BE2C (cell line): ENCODE results near the gene MCTS1.

Experiments
- DNase-seq: peaks from one replicate; pipeline ENCODE4 v3.0.0-alpha.2; 2020
- H3K27me3 ChIP-seq: fragments of 250-450 bp; sonication (Bioruptor Pico); 2 replicates; pipeline ENCODE4 v1.5.1; 2020; ENCODE audit warnings: mild to moderate bottlenecking
- H3K36me3 ChIP-seq: fragments of 250-450 bp; sonication (Bioruptor Pico); 2 replicates; pipeline ENCODE4 v1.5.1; 2020; ENCODE audit warnings: mild to moderate bottlenecking
- H3K4me1 ChIP-seq: fragments of 250-450 bp; sonication (Bioruptor Pico); 2 replicates; pipeline ENCODE4 v1.5.1; 2020
- H3K4me3 ChIP-seq: 2 replicates; pipeline ENCODE4 v1.5.1; 2011; ENCODE audit warnings: low read depth, low read length
- H3K9me3 ChIP-seq: fragments of 250-450 bp; sonication (Bioruptor Pico); 2 replicates; pipeline ENCODE4 v1.5.1; 2020
- TF ChIP-seq, protein P1 (sequence below): IDR thresholded peaks from 2 replicates; pipeline ENCODE4 v1.5.1; 2012; ENCODE audit warnings: mild to moderate bottlenecking, low read depth, low read length

Gene MCTS1

DNA sequence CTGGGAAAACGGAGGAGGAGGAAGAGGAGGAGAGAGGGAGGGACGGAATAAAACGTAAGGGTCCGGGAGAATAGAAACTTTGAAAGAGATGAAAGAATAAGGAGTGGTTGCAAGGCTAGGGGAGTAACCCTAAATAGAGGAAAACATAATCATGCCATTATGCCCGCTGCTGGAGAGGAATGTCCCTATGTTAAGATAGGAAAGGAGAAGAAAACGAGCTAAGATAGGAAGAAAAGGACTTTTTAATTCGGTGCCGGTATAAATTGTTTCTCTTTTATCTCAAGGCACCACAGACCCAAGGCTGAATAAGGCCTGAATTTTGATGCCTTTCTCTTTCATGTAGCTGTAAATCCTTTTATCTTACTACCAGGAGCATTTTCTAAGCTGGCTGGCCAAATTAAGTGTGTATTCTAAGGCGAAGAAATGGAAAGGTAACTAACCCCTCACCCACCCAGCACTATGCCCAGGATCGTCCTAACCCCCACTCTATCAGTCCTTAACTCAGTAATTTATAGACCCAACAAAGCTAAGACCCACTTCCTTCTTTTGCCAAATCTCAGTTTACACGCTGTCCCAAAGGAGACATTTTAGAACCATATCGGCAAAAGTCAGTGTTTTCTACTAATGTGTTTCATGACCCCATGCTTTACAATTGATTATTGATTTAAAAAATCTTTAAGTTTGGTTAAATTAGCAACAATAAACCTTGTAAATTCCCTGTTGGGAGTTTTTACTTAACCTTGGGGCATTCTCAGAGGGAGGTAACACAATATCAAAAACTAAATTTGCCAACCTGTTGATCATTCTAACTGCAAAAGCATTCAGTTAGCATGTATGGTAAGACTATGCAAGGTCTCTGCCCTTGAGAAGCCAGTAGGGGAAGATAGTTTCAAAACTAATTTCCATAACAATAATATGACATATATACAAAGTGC, 42.0 kb upstream of the MCTS1 start:
- peak overlapping the region; percentile 71 for H3K4me3 ChIP-seq
- H3K27me3 ChIP-seq: no peaks in the 10 kb centered on the region
- no peaks in the 10 kb centered on the region for H3K9me3 ChIP-seq
- H3K4me1 ChIP-seq: no peaks in the 10 kb centered on the region
- no peaks in the 10 kb centered on the region for H3K36me3 ChIP-seq
- TF ChIP-seq, protein P1, sequence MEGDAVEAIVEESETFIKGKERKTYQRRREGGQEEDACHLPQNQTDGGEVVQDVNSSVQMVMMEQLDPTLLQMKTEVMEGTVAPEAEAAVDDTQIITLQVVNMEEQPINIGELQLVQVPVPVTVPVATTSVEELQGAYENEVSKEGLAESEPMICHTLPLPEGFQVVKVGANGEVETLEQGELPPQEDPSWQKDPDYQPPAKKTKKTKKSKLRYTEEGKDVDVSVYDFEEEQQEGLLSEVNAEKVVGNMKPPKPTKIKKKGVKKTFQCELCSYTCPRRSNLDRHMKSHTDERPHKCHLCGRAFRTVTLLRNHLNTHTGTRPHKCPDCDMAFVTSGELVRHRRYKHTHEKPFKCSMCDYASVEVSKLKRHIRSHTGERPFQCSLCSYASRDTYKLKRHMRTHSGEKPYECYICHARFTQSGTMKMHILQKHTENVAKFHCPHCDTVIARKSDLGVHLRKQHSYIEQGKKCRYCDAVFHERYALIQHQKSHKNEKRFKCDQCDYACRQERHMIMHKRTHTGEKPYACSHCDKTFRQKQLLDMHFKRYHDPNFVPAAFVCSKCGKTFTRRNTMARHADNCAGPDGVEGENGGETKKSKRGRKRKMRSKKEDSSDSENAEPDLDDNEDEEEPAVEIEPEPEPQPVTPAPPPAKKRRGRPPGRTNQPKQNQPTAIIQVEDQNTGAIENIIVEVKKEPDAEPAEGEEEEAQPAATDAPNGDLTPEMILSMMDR: no peak
- no peak for DNase-seq

DNA sequence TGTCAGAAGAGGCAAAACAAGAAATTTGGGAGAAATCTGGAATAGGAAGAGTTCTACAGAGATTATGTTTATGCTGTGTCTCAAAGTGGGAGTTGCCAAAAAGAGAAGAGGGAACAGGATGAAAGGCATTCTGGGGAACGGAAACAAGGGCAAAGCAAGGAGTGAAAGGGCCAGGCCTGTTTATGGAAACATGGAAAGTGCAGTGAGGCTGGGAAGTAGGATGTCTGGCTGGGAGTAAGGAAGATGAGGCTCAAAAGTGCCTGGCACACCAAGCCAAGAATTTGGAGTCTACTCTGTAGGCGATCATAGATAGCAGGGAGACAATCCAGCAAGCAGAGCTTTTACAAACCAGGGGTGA, 41.4 kb upstream of the MCTS1 start:
- Histone ChIP-seq H3K4me1 (no peaks in the 10 kb centered on the region), H3K36me3 (no peaks in the 10 kb centered on the region), H3K27me3 (no peaks in the 10 kb centered on the region), H3K9me3 (no peaks in the 10 kb centered on the region), H3K4me3 (no peak overlapping the region)
- no peak for DNase-seq
- TF ChIP-seq, protein P1: no peak

DNA sequence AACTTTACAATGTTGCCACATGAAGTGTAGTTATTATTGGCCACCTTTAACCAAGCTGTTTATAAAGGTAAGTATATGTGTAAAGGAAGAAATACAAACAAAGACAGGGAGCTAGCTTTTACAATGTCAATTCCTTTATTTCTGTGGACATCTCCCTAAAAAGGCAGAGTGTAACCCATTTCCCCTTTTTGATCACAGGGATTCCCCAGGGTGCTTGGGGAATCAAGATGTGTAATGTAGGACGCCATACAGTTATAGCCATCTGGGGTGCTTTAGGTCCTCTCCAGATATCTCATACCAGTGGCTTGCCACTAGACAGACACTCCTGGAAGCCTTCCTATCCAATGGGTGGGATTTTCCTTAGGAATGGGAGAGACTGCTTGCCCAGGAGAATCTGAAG, 39.0 kb upstream of the MCTS1 start:
- H3K9me3 ChIP-seq: no peaks in the 10 kb centered on the region
- no peak for DNase-seq
- TF ChIP-seq, protein P1: no peak
- no peaks in the 10 kb centered on the region for H3K36me3 ChIP-seq
- H3K27me3 ChIP-seq: no peaks in the 10 kb centered on the region
- no peak overlapping the region for H3K4me3 ChIP-seq
- no peaks in the 10 kb centered on the region for H3K4me1 ChIP-seq

DNA sequence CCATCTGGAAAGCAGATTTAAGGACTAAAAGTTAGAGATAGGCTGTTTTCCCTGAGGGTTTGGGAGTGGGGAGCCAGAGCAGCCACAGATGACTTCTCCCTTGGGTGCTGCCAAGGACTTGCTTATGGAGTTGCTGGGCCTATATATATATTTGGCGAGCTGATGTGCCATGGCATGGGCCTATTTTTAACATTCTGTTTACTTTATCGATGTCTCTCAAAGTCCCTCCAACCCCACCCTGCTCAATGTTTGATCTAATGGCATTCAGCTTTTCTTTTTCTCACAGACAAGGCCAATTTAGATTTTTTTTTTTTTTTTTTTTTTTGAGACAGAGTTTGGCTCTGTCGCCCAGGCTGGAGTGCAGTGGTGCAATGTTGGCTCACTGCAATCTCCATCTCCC, 37.1 kb upstream of the MCTS1 start:
- no peaks in the 10 kb centered on the region for H3K36me3 ChIP-seq
- H3K4me3 ChIP-seq: no peak overlapping the region
- TF ChIP-seq, protein P1: no peak
- H3K27me3 ChIP-seq: no peaks in the 10 kb centered on the region
- H3K4me1 ChIP-seq: no peaks in the 10 kb centered on the region
- no peaks in the 10 kb centered on the region for H3K9me3 ChIP-seq
- DNase-seq: no peak

DNA sequence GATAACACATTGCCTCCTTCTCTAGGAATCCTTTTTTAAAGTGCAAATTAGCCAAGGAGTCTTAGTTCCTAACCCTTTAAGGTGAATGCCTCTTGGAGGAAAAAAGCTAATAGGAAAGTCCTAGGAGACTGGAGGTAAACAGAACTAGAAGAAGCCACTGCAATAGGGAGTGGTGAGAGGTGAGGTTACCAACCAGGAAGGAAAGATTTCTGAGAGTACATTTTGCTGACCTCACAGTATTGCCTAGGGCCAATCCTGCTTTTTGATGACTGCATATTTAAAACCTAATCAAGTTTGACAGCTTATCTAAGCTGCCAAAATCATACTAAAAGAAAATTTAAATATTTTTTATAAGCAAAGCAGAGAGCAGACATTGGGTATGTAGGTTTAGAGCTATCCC, 35.9 kb upstream of the MCTS1 start:
- no peaks in the 10 kb centered on the region for H3K27me3 ChIP-seq
- H3K9me3 ChIP-seq: no peaks in the 10 kb centered on the region
- H3K36me3 ChIP-seq: no peaks in the 10 kb centered on the region
- no peak overlapping the region for H3K4me3 ChIP-seq
- DNase-seq: no peak
- no peaks in the 10 kb centered on the region for H3K4me1 ChIP-seq
- TF ChIP-seq, protein P1: no peak

DNA sequence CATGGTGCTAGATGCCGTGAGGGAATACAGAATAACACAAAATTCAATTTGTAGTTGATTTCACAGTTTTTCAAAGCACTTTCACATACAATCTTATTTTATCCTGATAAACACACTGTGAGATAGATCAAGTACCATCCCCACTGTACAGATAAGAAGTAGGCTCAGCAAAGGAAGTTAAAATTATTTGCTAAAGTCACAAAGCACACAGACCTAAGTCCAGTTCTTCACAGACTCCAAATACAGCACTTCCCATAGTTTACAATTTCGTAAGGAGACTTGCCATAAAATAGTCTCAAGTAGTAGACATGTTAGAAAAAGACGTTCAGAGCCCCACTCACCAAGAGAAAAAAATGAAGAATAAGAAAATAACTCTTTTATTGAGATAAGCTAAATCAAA, 35.3 kb upstream of the MCTS1 start:
- no peaks in the 10 kb centered on the region for H3K36me3 ChIP-seq
- H3K27me3 ChIP-seq: no peaks in the 10 kb centered on the region
- H3K9me3 ChIP-seq: no peaks in the 10 kb centered on the region
- TF ChIP-seq, protein P1: no peak
- H3K4me3 ChIP-seq: no peak overlapping the region
- no peaks in the 10 kb centered on the region for H3K4me1 ChIP-seq
- no peak for DNase-seq
